SW480 (cell line): ENCODE data around the gene MYO7A.

Experiments
- DNase-seq: peaks from one replicate; pipeline ENCODE4 v3.0.0-alpha.2; 2016; ENCODE audit warnings: low spot score

The MYO7A gene

DNA sequence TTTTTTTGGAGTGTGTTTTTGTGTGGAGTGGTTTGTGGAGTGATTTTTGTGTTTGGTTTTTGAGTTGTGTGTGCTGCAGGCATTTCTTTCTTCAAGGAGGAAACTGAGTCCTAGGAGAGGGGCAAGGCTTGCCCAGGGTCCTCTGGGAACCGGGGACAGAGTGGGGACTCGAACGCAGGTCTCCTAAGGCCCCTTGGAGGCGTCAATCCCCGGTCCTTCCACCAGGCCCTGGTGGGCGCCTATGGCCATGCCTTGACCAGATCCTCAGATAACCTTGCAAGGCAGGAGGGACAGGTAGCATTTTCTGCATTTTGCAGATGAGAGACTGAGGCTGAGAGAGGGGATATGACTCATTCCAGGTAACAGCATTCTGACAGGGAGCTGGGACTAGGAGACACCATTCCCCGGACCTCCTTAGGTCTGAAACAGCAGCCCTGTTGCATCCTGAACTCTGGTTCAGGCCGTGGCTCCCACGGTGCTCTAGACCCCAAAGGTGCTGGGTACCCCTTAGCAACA lies 39.1 kb downstream of the MYO7A start:
- DNase-seq: no peak

GRCh38 chr11:77167791-77168190 lies 39.7 kb downstream of the MYO7A start:
- DNase-seq: no peak

- DNase-seq: no peak
Observed at GRCh38 chr11:77170107-77170506, 42.1 kb downstream of the MYO7A start.

- DNase-seq: no peak
Observed at GRCh38 chr11:77171254-77171653, 43.2 kb downstream of the MYO7A start.

- DNase-seq: no peak
Observed at GRCh38 chr11:77171885-77172665, 44.0 kb downstream of the MYO7A start.

DNA sequence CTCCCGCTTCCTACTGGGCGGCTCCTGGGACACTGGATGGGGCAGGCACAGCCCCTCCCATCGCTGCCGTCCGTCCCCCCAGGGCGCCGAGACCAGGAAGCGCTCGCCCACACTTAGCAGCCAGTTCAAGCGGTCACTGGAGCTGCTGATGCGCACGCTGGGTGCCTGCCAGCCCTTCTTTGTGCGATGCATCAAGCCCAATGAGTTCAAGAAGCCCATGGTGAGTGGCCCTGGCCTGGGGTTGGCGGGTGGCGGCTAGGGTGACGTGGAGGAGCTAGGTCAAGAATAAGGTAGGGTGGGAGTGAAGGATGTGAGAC lies 44.6 kb downstream of the MYO7A start:
- no peak for DNase-seq

DNA sequence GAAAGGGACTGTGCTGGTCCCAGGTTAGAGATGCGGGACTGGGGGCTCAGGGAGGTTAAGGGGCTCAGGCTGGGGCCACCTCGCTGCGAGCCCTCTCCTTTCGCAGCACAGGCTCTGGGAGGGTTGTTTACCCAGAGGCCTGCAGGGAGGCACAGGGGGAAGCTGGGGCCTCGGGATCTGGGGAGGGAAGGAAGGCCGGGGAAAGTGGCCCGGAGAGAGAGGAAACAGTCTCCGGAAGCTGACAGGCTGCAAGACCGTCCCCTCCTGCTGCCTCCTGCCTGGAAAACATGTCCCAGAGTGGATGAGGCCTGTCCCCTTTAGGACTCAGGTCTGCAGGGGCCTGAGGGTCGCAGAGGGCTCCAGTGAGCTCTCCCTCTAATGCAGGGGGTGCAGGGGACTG lies 45.4 kb downstream of the MYO7A start:
- no peak for DNase-seq

DNA sequence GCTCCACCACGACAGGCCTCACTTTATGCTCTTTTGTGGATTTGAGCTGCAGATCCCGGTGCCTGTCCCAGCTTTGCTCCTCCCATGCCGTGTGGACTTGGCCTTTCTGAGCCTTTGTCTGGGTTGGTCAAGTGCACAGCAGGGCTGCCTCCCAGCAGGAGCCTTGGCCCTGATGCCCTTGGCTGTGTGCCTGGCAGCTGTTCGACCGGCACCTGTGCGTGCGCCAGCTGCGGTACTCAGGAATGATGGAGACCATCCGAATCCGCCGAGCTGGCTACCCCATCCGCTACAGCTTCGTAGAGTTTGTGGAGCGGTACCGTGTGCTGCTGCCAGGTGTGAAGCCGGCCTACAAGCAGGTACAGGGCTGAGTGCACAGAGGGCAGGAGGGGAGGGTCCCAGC lies 46.5 kb downstream of the MYO7A start:
- no peak for DNase-seq

DNA sequence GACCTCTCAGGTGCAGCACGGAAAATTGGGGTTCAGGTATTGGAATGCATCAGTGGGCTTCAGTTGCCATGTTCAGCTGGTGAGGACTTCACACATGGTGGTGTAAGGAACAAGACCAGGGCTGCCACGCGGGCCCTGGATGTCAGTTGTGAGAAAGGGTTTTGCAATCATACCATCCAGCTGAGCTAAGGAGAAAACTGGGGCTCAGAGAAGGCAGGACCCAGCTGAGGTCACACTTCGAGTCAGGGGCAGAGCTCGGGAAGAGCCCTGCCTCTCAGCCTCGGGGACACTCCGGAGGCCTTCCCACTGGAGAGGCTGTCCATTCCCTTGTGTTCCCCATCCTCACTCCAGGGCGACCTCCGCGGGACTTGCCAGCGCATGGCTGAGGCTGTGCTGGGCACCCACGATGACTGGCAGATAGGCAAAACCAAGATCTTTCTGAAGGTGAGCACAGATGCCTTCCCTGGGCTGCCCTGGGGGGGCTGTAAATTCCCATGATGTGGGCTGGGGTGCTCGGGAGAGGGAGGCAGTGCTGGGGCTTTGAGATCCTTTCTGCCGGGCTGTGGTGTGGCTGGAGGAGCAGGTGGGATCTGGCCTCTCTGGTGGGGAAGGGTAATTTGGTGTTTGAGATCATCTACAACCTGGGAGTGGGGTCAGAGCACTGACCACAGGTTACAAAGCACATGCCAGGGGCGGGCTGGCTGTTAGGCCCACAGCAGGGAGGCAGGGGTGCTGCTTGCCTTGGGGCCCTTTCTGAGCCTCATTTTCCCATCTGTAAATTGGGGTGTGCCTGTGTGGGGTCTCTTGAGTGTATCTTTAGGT lies 47.2 kb downstream of the MYO7A start:
- no peak for DNase-seq

GRCh38 chr11:77175869-77176539 lies 48.0 kb downstream of the MYO7A start:
- DNase-seq: no peak

- no peak for DNase-seq
Observed at GRCh38 chr11:77176996-77177395, 49.0 kb downstream of the MYO7A start.

- no peak for DNase-seq
Observed at GRCh38 chr11:77178150-77178549, 50.1 kb downstream of the MYO7A start.

- DNase-seq: no peak
Observed at GRCh38 chr11:77179048-77179447, 51.0 kb downstream of the MYO7A start.

DNA sequence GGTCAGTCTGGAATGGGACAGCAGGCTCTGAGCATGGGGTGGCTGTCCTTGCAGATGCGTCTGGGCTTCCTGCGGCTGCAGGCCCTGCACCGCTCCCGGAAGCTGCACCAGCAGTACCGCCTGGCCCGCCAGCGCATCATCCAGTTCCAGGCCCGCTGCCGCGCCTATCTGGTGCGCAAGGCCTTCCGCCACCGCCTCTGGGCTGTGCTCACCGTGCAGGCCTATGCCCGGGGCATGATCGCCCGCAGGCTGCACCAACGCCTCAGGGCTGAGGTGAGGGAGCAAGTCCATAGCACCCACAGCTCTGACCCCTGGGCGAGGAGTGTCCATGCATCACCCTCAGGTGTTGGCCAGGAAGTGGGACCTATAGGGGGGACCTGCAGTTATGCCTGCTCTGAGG lies 51.6 kb downstream of the MYO7A start:
- DNase-seq: no peak

DNA sequence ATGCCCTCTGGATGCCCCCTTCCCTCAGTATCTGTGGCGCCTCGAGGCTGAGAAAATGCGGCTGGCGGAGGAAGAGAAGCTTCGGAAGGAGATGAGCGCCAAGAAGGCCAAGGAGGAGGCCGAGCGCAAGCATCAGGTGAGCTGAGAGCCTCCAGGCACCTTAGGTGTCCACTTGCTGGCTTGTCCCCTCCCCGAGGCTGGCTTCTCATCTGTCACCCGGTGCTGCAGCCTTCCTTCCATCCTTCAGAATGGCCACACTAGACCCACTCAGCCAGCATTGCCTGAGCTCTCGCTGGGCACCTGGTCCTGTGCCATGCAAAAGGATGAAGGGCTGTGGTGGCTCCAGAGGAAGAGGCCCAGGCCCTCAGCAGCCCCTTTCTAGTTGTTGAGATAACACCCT lies 52.3 kb downstream of the MYO7A start:
- DNase-seq: no peak

DNA sequence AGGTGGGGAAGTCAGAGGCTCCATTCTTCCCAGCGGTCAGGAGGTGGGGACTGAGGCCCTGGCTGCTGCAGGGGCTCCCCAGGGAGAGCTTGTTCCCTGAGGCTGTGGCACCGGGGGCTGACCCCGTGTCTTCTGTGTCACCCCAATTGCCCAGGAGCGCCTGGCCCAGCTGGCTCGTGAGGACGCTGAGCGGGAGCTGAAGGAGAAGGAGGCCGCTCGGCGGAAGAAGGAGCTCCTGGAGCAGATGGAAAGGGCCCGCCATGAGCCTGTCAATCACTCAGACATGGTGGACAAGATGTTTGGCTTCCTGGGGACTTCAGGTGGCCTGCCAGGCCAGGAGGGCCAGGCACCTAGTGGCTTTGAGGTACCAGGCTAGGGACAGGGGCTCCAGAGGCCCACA lies 53.2 kb downstream of the MYO7A start:
- DNase-seq: no peak

- DNase-seq: no peak
Observed at GRCh38 chr11:77181799-77182541, 53.9 kb downstream of the MYO7A start.

- DNase-seq: no peak
Observed at GRCh38 chr11:77182542-77183430, 54.7 kb downstream of the MYO7A start.

DNA sequence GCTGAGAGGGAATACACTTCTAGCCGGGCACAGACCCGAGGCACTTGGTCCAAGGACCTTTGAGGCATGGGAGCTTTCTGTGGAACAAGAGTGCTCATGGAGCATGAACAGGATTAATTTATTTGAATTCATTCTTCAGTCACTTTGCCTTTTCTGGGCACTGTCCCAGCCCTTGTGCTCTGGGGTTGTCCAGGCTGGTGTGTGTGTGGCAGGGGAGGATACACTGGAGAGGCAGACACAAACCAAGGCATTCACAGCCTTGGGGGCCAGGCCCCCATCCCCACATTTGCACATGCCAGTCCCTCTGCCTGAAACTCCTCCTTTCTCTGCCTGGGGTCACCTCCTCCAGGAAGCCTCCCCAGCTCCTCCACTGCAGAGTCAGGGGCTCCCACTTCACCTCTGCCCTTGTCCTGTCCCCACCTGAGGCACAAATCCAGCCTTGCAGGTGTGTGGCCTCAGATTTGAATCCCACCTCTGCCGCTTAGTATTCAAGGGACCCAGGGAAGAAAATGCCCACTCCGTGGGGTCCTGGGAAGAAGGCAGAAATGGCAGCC lies 55.5 kb downstream of the MYO7A start:
- no peak for DNase-seq

DNA sequence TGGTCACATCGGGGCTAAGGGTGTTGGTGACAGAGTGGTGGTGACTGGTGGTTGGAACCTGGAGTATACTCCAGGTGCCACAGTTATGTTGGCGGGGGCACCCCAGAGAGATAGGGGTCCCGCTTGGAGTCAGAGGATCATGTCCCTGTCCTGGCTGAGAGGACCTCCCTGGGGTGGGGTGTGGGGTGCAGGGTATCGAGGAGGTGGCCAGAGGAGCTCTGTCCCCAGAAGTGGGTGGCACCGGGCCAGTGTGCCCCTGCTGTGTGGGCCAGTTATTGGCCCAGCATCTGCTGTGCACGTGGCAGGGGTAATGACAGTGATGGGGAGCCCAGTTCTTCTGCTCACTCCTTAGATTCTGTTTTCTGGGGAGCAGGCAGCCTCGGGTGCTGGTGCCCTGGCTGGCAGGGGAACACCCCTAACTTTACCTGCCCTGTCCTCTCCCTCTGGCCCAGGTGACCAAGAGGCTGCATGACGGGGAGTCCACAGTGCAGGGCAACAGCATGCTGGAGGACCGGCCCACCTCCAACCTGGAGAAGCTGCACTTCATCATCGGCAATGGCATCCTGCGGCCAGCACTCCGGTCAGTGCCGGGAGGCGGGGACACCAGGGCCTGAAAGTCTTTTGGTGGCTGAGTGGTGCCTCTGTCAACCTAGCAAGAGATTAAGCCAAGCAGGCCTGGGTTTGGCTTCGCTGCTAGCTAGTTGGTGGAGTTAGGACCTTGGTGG lies 56.3 kb downstream of the MYO7A start:
- DNase-seq: no peak
